Ovary (tissue), 3 donors: ENCODE measurements around the gene PCIF1.

Experiments used
- CTCF ChIP-seq, 3 donors: fragments of 450-650 bp in 2 of 3; fragments of 200-600 bp in 1 of 3; IDR thresholded peaks; one replicate each; pipeline versions ENCODE4 v1.5.1 to v1.8.0; 2016 to 2022; ENCODE audit warnings: antibody characterized with exemption in 3 of 3, mild to moderate bottlenecking in 1 of 3
- EP300 ChIP-seq: sonication (generic); formaldehyde crosslinking; IDR thresholded peaks from one replicate; pipeline ENCODE4 v1.6.1; 2017; ENCODE audit warnings: antibody characterized with exemption
- donor health status: DM: no; HTN: no; CAD: no.

GRCh38 chr20:45964006-45964400 lies 29.5 kb downstream of the PCIF1 start:
- TF ChIP-seq EP300, result no peak
- TF ChIP-seq CTCF (IDR thresholded peaks at IDR 0.05), result no peak
